ENCODE data around the gene ADGRB2.

DNA sequence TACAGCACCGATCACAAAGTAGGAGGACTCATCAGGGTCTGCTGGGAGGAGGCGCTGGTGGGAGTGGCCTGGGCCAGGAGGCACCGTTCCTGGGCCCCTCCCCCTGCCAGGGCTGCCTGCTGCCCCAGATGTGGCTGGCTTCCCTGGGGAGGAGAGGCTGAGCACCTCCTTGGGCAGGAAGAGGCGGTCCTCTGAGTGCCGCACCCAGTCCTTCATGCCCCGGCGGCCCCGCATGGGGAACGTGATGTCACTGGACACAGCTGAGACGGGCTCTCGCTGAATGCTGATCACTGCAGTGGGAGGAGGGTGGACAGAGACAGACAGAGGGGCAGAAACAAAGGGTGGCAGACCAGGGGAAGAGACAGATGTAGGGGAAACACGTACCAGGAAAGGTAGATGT, 24.8 kb downstream of the ADGRB2 start:
- TF ChIP-seq, protein P1, sequence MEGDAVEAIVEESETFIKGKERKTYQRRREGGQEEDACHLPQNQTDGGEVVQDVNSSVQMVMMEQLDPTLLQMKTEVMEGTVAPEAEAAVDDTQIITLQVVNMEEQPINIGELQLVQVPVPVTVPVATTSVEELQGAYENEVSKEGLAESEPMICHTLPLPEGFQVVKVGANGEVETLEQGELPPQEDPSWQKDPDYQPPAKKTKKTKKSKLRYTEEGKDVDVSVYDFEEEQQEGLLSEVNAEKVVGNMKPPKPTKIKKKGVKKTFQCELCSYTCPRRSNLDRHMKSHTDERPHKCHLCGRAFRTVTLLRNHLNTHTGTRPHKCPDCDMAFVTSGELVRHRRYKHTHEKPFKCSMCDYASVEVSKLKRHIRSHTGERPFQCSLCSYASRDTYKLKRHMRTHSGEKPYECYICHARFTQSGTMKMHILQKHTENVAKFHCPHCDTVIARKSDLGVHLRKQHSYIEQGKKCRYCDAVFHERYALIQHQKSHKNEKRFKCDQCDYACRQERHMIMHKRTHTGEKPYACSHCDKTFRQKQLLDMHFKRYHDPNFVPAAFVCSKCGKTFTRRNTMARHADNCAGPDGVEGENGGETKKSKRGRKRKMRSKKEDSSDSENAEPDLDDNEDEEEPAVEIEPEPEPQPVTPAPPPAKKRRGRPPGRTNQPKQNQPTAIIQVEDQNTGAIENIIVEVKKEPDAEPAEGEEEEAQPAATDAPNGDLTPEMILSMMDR (IDR thresholded peaks at IDR 0.05): no peak
- TF ChIP-seq POLR2A (IDR thresholded peaks at IDR 0.05): no peak
